ENCODE data around the gene TJP1. TPM values are rescaled to one million over a fixed set of nuclear protein-coding genes. Genes with fewer than 3 reads are reported as not detected.

TJP1 gene
- total and polyA plus RNA-seq, 2 donors (not counting 1 experiment from before 2014, with no cell fraction given): 0.10 TPM; not detected in 1

DNA sequence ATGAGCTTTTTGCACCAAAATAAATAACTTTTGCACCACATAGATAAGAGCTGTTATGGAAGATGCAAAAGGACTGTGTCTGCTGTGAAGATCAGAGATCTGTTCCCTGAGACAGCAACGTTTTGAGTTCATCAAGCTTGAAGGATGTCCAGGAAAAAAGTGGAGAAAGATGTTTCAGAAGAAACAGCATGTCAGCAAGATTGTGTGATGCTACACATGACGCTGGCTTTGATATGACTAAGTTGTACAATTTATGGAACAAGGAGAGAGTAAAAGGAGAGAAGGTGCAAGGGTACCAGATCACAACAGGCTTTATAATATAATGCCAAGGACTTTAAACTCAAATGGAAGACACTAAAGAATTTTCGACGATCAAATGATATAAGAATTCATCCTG lies 16.6 kb downstream of the TJP1 start:
- H3K9me3 ChIP-seq (ENCODE audit: control extremely low read depth in 1 of 3, control insufficient read depth in 2 of 3, insufficient read depth in 1 of 3, low read length in 2 of 3): no peaks in the 10 kb centered on the region
- peaks cover 0 to 3% (median 0%) of the 10 kb centered on the region in 4 experiments for H3K27me3 ChIP-seq (replicated peaks in 1 of 4; ENCODE audit: control extremely low read depth in 1 of 4, control insufficient read depth in 3 of 4, insufficient read depth in 4 of 4, low read length in 3 of 4)
- H4K20me1 ChIP-seq (ENCODE audit: control insufficient read depth, insufficient read depth, low read length, poor library complexity, severe bottlenecking): no peaks in the 10 kb centered on the region
- TF ChIP-seq, protein P1, sequence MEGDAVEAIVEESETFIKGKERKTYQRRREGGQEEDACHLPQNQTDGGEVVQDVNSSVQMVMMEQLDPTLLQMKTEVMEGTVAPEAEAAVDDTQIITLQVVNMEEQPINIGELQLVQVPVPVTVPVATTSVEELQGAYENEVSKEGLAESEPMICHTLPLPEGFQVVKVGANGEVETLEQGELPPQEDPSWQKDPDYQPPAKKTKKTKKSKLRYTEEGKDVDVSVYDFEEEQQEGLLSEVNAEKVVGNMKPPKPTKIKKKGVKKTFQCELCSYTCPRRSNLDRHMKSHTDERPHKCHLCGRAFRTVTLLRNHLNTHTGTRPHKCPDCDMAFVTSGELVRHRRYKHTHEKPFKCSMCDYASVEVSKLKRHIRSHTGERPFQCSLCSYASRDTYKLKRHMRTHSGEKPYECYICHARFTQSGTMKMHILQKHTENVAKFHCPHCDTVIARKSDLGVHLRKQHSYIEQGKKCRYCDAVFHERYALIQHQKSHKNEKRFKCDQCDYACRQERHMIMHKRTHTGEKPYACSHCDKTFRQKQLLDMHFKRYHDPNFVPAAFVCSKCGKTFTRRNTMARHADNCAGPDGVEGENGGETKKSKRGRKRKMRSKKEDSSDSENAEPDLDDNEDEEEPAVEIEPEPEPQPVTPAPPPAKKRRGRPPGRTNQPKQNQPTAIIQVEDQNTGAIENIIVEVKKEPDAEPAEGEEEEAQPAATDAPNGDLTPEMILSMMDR (IDR thresholded peaks at IDR 0.05): no peak
- TF ChIP-seq EZH2 (IDR thresholded peaks at IDR 0.05; ENCODE audit: borderline replicate concordance, insufficient read depth, low read depth, low read length, poor library complexity, severe bottlenecking): no peak
- Mint-ChIP-seq H3K4me3 (no peak overlapping the region), H3K27ac (no peak overlapping the region), H3K4me1 (no peaks in the 10 kb centered on the region), H3K27me3 (peaks cover 55% of the 10 kb centered on the region), H3K9me3 (ENCODE audit: insufficient read depth) (peaks cover 2% of the 10 kb centered on the region)
- DNase-seq (no peak), ATAC-seq (ENCODE audit: low read depth) (no peak)
- POLR2A ChIA-PET: no interaction called here
- no peak overlapping the region for H3K27ac ChIP-seq (ENCODE audit: low read length in 2 of 2)
- CTCF ChIA-PET: no interaction called here
- H3K79me2 ChIP-seq (ENCODE audit: control insufficient read depth, insufficient read depth, low read length): no peaks in the 10 kb centered on the region
- no peak overlapping the region for H3K4me2 ChIP-seq (replicated peaks; ENCODE audit: low read depth, low read length, poor library complexity, severe bottlenecking)
- WGBS (ENCODE audit: insufficient coverage): 78% methylated on average over 2 of the region's 4 CpGs
- H2AFZ ChIP-seq (ENCODE audit: insufficient read depth, low read depth, low read length, poor library complexity, severe bottlenecking): no peak overlapping the region
- H3K4me1 ChIP-seq (ENCODE audit: control insufficient read depth in 2 of 2, insufficient read depth in 2 of 2, low read length in 2 of 2): no peaks in the 10 kb centered on the region
- intact Hi-C loops (cut with micrococcal nuclease): no loop called here
- H3K4me3 ChIP-seq (ENCODE audit: control extremely low read depth in 1 of 5, extremely low read depth in 1 of 5, insufficient read depth in 1 of 5, low read depth in 2 of 5, low read length in 4 of 5): no peak overlapping the region
- H3K9ac ChIP-seq (ENCODE audit: low read length): no peak overlapping the region
- H3K36me3 ChIP-seq (replicated peaks in 1 of 2; ENCODE audit: control extremely low read depth in 1 of 2, control insufficient read depth in 1 of 2, extremely low read depth in 1 of 2, insufficient read depth in 2 of 2, low read length in 1 of 2): no peaks in the 10 kb centered on the region

DNA sequence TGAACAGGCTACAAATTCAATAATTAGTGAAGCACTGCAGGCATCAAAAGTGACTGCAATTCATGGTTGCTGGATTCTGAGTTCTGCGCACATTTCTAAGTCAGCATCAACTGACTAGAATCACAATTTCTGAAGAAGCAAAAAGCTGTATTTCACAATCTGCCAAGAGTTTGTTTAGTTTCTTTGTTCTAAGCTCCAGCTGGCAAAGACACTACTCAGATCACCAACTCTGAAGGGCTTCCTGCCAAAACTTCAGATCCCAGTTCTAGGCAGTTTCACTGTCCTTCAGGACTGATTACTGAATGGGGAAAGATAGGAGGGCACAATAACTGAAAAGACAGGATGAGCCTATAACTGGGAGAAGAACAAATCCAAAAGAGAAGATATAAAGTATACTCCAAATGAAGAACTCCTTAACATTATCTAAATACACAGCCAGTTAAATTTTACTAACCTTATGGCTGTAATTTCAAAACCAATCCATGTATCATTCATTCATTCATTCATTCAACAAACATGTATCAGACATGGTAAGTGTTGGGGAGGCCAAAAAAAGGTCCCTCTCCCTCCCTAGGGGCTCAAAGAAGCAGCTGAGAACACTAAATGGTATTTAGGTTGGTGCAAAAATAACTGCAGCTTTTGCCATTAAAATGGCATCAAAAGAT lies 17.1 kb downstream of the TJP1 start:
- H3K27ac Mint-ChIP-seq: no peak overlapping the region
- no peak overlapping the region for H3K27ac ChIP-seq (ENCODE audit: low read length in 2 of 2)
- H3K9me3 Mint-ChIP-seq (ENCODE audit: insufficient read depth): peaks cover 2% of the 10 kb centered on the region
- H3K79me2 ChIP-seq (ENCODE audit: control insufficient read depth, insufficient read depth, low read length): no peaks in the 10 kb centered on the region
- ChIA-PET CTCF (no interaction called here), POLR2A (no interaction called here)
- H4K20me1 ChIP-seq (ENCODE audit: control insufficient read depth, insufficient read depth, low read length, poor library complexity, severe bottlenecking): no peaks in the 10 kb centered on the region
- peaks cover 0 to 3% (median 0%) of the 10 kb centered on the region in 4 experiments for H3K27me3 ChIP-seq (replicated peaks in 1 of 4; ENCODE audit: control extremely low read depth in 1 of 4, control insufficient read depth in 3 of 4, insufficient read depth in 4 of 4, low read length in 3 of 4)
- H3K36me3 ChIP-seq (replicated peaks in 1 of 2; ENCODE audit: control extremely low read depth in 1 of 2, control insufficient read depth in 1 of 2, extremely low read depth in 1 of 2, insufficient read depth in 2 of 2, low read length in 1 of 2): no peaks in the 10 kb centered on the region
- DNase-seq (no peak), ATAC-seq (ENCODE audit: low read depth) (no peak)
- no peaks in the 10 kb centered on the region for H3K4me1 ChIP-seq (ENCODE audit: control insufficient read depth in 2 of 2, insufficient read depth in 2 of 2, low read length in 2 of 2)
- TF ChIP-seq EZH2 (IDR thresholded peaks at IDR 0.05; ENCODE audit: borderline replicate concordance, insufficient read depth, low read depth, low read length, poor library complexity, severe bottlenecking): no peak
- TF ChIP-seq, protein P1 (IDR thresholded peaks at IDR 0.05): no peak
- no peak overlapping the region for H3K4me2 ChIP-seq (replicated peaks; ENCODE audit: low read depth, low read length, poor library complexity, severe bottlenecking)
- H3K4me1 Mint-ChIP-seq: no peaks in the 10 kb centered on the region
- H2AFZ ChIP-seq (ENCODE audit: insufficient read depth, low read depth, low read length, poor library complexity, severe bottlenecking): no peak overlapping the region
- H3K9me3 ChIP-seq (ENCODE audit: control extremely low read depth in 1 of 3, control insufficient read depth in 2 of 3, insufficient read depth in 1 of 3, low read length in 2 of 3): no peaks in the 10 kb centered on the region
- 100% methylated on average over 1 of the region's 1 CpG for WGBS (ENCODE audit: insufficient coverage)
- H3K27me3 Mint-ChIP-seq: peaks cover 54% of the 10 kb centered on the region
- no peak overlapping the region for H3K9ac ChIP-seq (ENCODE audit: low read length)
- H3K4me3 ChIP-seq (ENCODE audit: control extremely low read depth in 1 of 5, extremely low read depth in 1 of 5, insufficient read depth in 1 of 5, low read depth in 2 of 5, low read length in 4 of 5): no peak overlapping the region
- H3K4me3 Mint-ChIP-seq: no peak overlapping the region
- intact Hi-C loops (cut with micrococcal nuclease): no loop called here

Data from B cell (primary cell).